SK-N-MC (cell line): ENCODE data around the gene CADPS2.

ENCODE experiments used
- FOXP2 ChIP-seq: optimal IDR thresholded peaks from 2 replicates; pipeline ENCODE3; 2011; ENCODE audit warnings: mild to moderate bottlenecking, moderate library complexity; ENCODE audit not compliant: insufficient read depth; ENCODE audit errors: extremely low read length, control extremely low read depth
- POLR2AphosphoS5 ChIP-seq: IDR thresholded peaks from 2 replicates; pipeline ENCODE4 v1.6.1; 2012; ENCODE audit warnings: mild to moderate bottlenecking, low read depth, low read length, borderline replicate concordance

- TF ChIP-seq POLR2AphosphoS5 (no peak), FOXP2 (no peak)
Measured at GRCh38 chr7:122588621-122589020, 297.6 kb downstream of the CADPS2 start.
